IMR-90 (cell line): ENCODE results near the gene SP8.

Experiments
- BHLHE40 ChIP-seq: fragments of 150-350 bp; IDR thresholded peaks from 2 replicates; pipeline ENCODE4 v1.6.1; 2016; ENCODE audit warnings: mild to moderate bottlenecking, low read depth, low read length
- CEBPB ChIP-seq: IDR thresholded peaks from 2 replicates; pipeline ENCODE4 v1.6.1; 2012; ENCODE audit warnings: low read depth, low read length, improper control_type of control experiment
- CHD1 ChIP-seq: IDR thresholded peaks from 2 replicates; pipeline ENCODE4 v1.6.1; 2012; ENCODE audit warnings: low read depth, low read length, improper control_type of control experiment
- FOS ChIP-seq: fragments of 150-350 bp; IDR thresholded peaks from 2 replicates; pipeline ENCODE4 v1.6.1; 2016; ENCODE audit warnings: low read depth, low read length
- MAFK ChIP-seq: IDR thresholded peaks from 2 replicates; pipeline ENCODE4 v1.6.1; 2012; ENCODE audit warnings: low read depth, low read length, improper control_type of control experiment
- MAZ ChIP-seq: IDR thresholded peaks from 2 replicates; pipeline ENCODE4 v1.6.1; 2012; ENCODE audit warnings: low read depth, mild to moderate bottlenecking, low read length, improper control_type of control experiment, moderate library complexity, borderline replicate concordance
- POLR2A ChIP-seq: IDR thresholded peaks from 2 replicates; pipeline ENCODE4 v1.6.1; 2012; ENCODE audit warnings: mild to moderate bottlenecking, low read depth, low read length
- RAD21 ChIP-seq: IDR thresholded peaks from 2 replicates; pipeline ENCODE4 v1.6.1; 2012; ENCODE audit warnings: low read length, improper control_type of control experiment
- RCOR1 ChIP-seq: IDR thresholded peaks from 2 replicates; pipeline ENCODE4 v1.6.1; 2012; ENCODE audit warnings: mild to moderate bottlenecking, low read length, improper control_type of control experiment; ENCODE audit not compliant: insufficient replicate concordance
- RFX5 ChIP-seq: IDR thresholded peaks from 2 replicates; pipeline ENCODE4 v1.8.0; 2012; ENCODE audit warnings: low read depth, mild to moderate bottlenecking, low read length, moderate library complexity
- SMC3 ChIP-seq: fragments of 150-350 bp; IDR thresholded peaks from 2 replicates; pipeline ENCODE4 v1.6.1; 2016; ENCODE audit warnings: low read depth, mild to moderate bottlenecking, antibody characterized with exemption, low read length, moderate library complexity
- TF ChIP-seq, protein P1 (sequence below): conservative IDR thresholded peaks from 2 replicates; pipeline ENCODE4 v1.5.1; 2012; ENCODE audit warnings: mild to moderate bottlenecking, low read depth, low read length, improper control_type of control experiment
- TF ChIP-seq, protein P2 (sequence below): fragments of 150-350 bp; IDR thresholded peaks from 2 replicates; pipeline ENCODE4 v1.6.1; 2016; ENCODE audit warnings: low read depth, mild to moderate bottlenecking, low read length, moderate library complexity, borderline replicate concordance
- TF ChIP-seq, protein P3 (sequence below): fragments of 150-350 bp; IDR thresholded peaks from 2 replicates; pipeline ENCODE4 v1.6.1; 2017; ENCODE audit warnings: mild to moderate bottlenecking, antibody characterized with exemption, low read length, low read depth

DNA sequence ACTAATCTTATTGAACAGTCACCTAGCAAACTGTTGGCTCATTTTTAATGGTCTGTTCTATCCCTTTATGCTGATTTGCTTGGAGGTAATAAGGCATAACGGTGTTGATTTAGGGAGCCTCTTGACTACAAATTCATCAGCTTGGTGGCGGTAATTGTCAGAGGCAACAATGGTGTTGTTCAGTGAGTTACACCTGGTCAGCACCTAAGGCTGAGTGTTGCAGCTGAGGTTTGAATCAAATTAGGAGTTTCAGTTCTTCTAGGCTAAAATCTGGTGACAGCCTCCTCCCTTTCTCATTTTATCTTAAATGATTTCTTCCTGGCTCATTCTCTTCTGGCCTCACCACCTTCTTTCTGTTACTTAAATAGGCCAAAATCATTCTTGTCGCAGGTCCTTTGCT is 42.3 kb upstream of the SP8 start:
- TF ChIP-seq, protein P1, sequence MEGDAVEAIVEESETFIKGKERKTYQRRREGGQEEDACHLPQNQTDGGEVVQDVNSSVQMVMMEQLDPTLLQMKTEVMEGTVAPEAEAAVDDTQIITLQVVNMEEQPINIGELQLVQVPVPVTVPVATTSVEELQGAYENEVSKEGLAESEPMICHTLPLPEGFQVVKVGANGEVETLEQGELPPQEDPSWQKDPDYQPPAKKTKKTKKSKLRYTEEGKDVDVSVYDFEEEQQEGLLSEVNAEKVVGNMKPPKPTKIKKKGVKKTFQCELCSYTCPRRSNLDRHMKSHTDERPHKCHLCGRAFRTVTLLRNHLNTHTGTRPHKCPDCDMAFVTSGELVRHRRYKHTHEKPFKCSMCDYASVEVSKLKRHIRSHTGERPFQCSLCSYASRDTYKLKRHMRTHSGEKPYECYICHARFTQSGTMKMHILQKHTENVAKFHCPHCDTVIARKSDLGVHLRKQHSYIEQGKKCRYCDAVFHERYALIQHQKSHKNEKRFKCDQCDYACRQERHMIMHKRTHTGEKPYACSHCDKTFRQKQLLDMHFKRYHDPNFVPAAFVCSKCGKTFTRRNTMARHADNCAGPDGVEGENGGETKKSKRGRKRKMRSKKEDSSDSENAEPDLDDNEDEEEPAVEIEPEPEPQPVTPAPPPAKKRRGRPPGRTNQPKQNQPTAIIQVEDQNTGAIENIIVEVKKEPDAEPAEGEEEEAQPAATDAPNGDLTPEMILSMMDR: no peak
- TF ChIP-seq CEBPB: no peak
- no peak for TF ChIP-seq POLR2A
- TF ChIP-seq, protein P2, sequence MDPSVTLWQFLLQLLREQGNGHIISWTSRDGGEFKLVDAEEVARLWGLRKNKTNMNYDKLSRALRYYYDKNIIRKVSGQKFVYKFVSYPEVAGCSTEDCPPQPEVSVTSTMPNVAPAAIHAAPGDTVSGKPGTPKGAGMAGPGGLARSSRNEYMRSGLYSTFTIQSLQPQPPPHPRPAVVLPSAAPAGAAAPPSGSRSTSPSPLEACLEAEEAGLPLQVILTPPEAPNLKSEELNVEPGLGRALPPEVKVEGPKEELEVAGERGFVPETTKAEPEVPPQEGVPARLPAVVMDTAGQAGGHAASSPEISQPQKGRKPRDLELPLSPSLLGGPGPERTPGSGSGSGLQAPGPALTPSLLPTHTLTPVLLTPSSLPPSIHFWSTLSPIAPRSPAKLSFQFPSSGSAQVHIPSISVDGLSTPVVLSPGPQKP: no peak
- TF ChIP-seq CHD1: no peak
- no peak for TF ChIP-seq SMC3
- TF ChIP-seq FOS: no peak
- TF ChIP-seq MAZ: no peak
- no peak for TF ChIP-seq RAD21
- no peak for TF ChIP-seq RFX5
- no peak for TF ChIP-seq MAFK
- no peak for TF ChIP-seq RCOR1
- TF ChIP-seq, protein P3, sequence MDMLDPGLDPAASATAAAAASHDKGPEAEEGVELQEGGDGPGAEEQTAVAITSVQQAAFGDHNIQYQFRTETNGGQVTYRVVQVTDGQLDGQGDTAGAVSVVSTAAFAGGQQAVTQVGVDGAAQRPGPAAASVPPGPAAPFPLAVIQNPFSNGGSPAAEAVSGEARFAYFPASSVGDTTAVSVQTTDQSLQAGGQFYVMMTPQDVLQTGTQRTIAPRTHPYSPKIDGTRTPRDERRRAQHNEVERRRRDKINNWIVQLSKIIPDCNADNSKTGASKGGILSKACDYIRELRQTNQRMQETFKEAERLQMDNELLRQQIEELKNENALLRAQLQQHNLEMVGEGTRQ: no peak
- TF ChIP-seq BHLHE40: no peak
